ENCODE results near the gene AJUBA.
"Not testable (repeated sequence)": the region's sequence is repeated elsewhere in the genome, so short reads cannot be mapped to it uniquely, and the experiment has no call there.

GRCh38 chr14:23013749-23014054 is 31.4 kb upstream of the AJUBA start:
- TF ChIP-seq CTCF, POLR2AphosphoS5, POLR2A (IDR thresholded peaks at IDR 0.05): not testable (repeated sequence)

Data from prostate gland (tissue), 2 donors.